HG02798 (cell line): ENCODE data around the gene TTC24.
"Not testable (repeated sequence)": the region's sequence is repeated elsewhere in the genome, so short reads cannot be mapped to it uniquely, and the experiment has no call there.

Experiments used
- ATAC-seq: cut with Tn5 transposase; IDR thresholded peaks from one replicate; pipeline ENCODE4 v1.9.1; 2021; ENCODE audit warnings: mild to moderate bottlenecking; ENCODE audit not compliant: unreplicated experiment, poor library complexity

The TTC24 gene

GRCh38 chr1:156601892-156602291 is 22.4 kb downstream of the TTC24 start:
- peak; percentile 8 for ATAC-seq

GRCh38 chr1:156602557-156602993 is 23.1 kb downstream of the TTC24 start:
- no peak for ATAC-seq

- not testable (repeated sequence) for ATAC-seq
Observed at GRCh38 chr1:156607344-156607743, 27.8 kb downstream of the TTC24 start.

GRCh38 chr1:156608036-156608674 is 28.6 kb downstream of the TTC24 start:
- ATAC-seq = peak; percentile 76

- ATAC-seq = peak; percentile 69
Observed at GRCh38 chr1:156608981-156609380, 29.5 kb downstream of the TTC24 start.

- not testable (repeated sequence) for ATAC-seq
Observed at GRCh38 chr1:156610072-156610471, 30.5 kb downstream of the TTC24 start.

GRCh38 chr1:156612666-156613065 is 33.1 kb downstream of the TTC24 start:
- no peak for ATAC-seq

- no peak for ATAC-seq
Observed at GRCh38 chr1:156615946-156616345, 36.4 kb downstream of the TTC24 start.

GRCh38 chr1:156616463-156616862 is 36.9 kb downstream of the TTC24 start:
- no peak for ATAC-seq

- ATAC-seq = no peak
Observed at GRCh38 chr1:156618853-156619581, 39.5 kb downstream of the TTC24 start, which contains the start of gene HAPLN2. Gene HAPLN2, plus strand, starts transcription at chr1:156619415. Its CDS starts 4,076 bp downstream, at chr1:156623491.

GRCh38 chr1:156619582-156619955 is 40.0 kb downstream of the TTC24 start:
- ATAC-seq = no peak

GRCh38 chr1:156622581-156623297 is 43.2 kb downstream of the TTC24 start:
- no peak for ATAC-seq

GRCh38 chr1:156623946-156624813 is 44.7 kb downstream of the TTC24 start:
- no peak for ATAC-seq

- no peak for ATAC-seq
Observed at GRCh38 chr1:156624814-156625435, 45.4 kb downstream of the TTC24 start.

GRCh38 chr1:156625436-156626078 is 46.0 kb downstream of the TTC24 start:
- peak; percentile 39 for ATAC-seq

- ATAC-seq = no peak
Observed at GRCh38 chr1:156626079-156626438, 46.5 kb downstream of the TTC24 start.

GRCh38 chr1:156627313-156627880 is 47.9 kb downstream of the TTC24 start:
- ATAC-seq = peak; percentile 61

GRCh38 chr1:156629823-156630449 is 50.4 kb downstream of the TTC24 start:
- ATAC-seq = no peak

GRCh38 chr1:156631152-156631551 is 51.6 kb downstream of the TTC24 start:
- ATAC-seq = not testable (repeated sequence)
